GM10266 (cell line): ENCODE measurements around the gene GALNTL6.
"Not testable (repeated sequence)": the region's sequence is repeated elsewhere in the genome, so short reads cannot be mapped to it uniquely, and the experiment has no call there.

Source experiments
- DNase-seq: peaks from one replicate; pipeline ENCODE4 v3.0.0; 2012; ENCODE audit errors: extremely low spot score
- CTCF ChIP-seq: IDR thresholded peaks from 2 replicates; pipeline ENCODE4 v1.5.1; 2012; ENCODE audit warnings: mild to moderate bottlenecking, low read depth; ENCODE audit not compliant: control insufficient read depth, insufficient read depth; ENCODE audit errors: missing control alignments

GALNTL6 gene

GRCh38 chr4:172900900-172901299 lies 1087.7 kb downstream of the GALNTL6 start:
- no peak for TF ChIP-seq CTCF
- no peak for DNase-seq

- not testable (repeated sequence) for DNase-seq
Observed at GRCh38 chr4:172912468-172912867, 1099.3 kb downstream of the GALNTL6 start.

GRCh38 chr4:172917403-172917802 lies 1104.2 kb downstream of the GALNTL6 start:
- DNase-seq = not testable (repeated sequence)

GRCh38 chr4:172919269-172919668 lies 1106.1 kb downstream of the GALNTL6 start:
- no peak for DNase-seq
- no peak for TF ChIP-seq CTCF

GRCh38 chr4:172927096-172927814 lies 1114.1 kb downstream of the GALNTL6 start:
- no peak for DNase-seq
- TF ChIP-seq CTCF = no peak

- no peak for DNase-seq
- TF ChIP-seq CTCF = no peak
Observed at GRCh38 chr4:172928347-172928746, 1115.1 kb downstream of the GALNTL6 start.

- no peak for TF ChIP-seq CTCF
- DNase-seq = no peak
Observed at GRCh38 chr4:172938072-172938829, 1125.0 kb downstream of the GALNTL6 start.

GRCh38 chr4:172938870-172939269 lies 1125.7 kb downstream of the GALNTL6 start:
- TF ChIP-seq CTCF = no peak
- no peak for DNase-seq
